Upper lobe of left lung (tissue), 4 donors: ENCODE data around the gene DDAH1.

Experiments used
- EP300 ChIP-seq, 4 donors: sonication (generic); formaldehyde crosslinking; IDR thresholded peaks; one replicate each; pipeline ENCODE4 v1.5.1; 2017; ENCODE audit warnings: antibody characterized with exemption in 4 of 4, control low read depth in 2 of 4
- POLR2A ChIP-seq, 4 donors: fragments of 450-650 bp; IDR thresholded peaks; one replicate each; pipeline ENCODE4 v1.5.1; 2016 to 2017; ENCODE audit warnings: antibody characterized with exemption in 4 of 4, mild to moderate bottlenecking in 2 of 4
- POLR2AphosphoS5 ChIP-seq, 2 donors: sonication (generic); formaldehyde crosslinking; IDR thresholded peaks; one replicate each; pipeline ENCODE4 v1.5.1; 2017; ENCODE audit warnings: antibody characterized with exemption in 2 of 2
- TF ChIP-seq, protein P1 (sequence below), 6 experiments: fragments of 450-650 bp in 4 of 6; fragments of 200-600 bp in 2 of 6; sonication (generic) in 2 of 6; IDR thresholded peaks; one replicate each; pipeline ENCODE4 v1.5.1; 2016 to 2019; ENCODE audit warnings: antibody characterized with exemption in 6 of 6

DNA sequence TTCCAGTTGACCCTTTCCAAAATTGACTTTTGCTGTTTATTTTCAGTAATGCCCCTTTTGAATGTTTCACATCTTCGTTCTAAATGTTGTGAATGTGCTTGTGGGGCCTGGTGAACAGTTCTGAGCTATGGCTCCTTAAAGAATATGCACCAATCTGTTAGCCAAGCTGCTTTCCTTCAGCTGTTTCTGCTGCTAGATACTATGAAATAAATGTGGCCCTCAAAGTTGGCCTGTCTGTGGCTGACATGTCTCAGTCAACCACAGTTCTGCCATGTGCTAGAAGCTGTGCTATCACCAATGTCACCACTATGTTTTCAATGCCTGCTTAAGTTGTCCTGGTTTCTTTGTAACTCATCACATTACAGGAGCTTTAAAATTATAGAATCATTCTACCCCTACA, 101.9 kb downstream of the DDAH1 start:
- no peak for TF ChIP-seq POLR2A (IDR thresholded peaks at IDR 0.05)
- TF ChIP-seq, protein P1, sequence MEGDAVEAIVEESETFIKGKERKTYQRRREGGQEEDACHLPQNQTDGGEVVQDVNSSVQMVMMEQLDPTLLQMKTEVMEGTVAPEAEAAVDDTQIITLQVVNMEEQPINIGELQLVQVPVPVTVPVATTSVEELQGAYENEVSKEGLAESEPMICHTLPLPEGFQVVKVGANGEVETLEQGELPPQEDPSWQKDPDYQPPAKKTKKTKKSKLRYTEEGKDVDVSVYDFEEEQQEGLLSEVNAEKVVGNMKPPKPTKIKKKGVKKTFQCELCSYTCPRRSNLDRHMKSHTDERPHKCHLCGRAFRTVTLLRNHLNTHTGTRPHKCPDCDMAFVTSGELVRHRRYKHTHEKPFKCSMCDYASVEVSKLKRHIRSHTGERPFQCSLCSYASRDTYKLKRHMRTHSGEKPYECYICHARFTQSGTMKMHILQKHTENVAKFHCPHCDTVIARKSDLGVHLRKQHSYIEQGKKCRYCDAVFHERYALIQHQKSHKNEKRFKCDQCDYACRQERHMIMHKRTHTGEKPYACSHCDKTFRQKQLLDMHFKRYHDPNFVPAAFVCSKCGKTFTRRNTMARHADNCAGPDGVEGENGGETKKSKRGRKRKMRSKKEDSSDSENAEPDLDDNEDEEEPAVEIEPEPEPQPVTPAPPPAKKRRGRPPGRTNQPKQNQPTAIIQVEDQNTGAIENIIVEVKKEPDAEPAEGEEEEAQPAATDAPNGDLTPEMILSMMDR (IDR thresholded peaks at IDR 0.05): no peak
- no peak for TF ChIP-seq EP300 (IDR thresholded peaks at IDR 0.05)
- no peak for TF ChIP-seq POLR2AphosphoS5 (IDR thresholded peaks at IDR 0.05)
